BJ (cell line): Measurements from ENCODE around the gene CDKAL1. TPM values are rescaled to one million over a fixed set of nuclear protein-coding genes. Genes with fewer than 3 reads are reported as not detected.
"Not testable (repeated sequence)": the region's sequence is repeated elsewhere in the genome, so short reads cannot be mapped to it uniquely, and the experiment has no call there.

Experiments used
- CTCF ChIA-PET: fragments of 350-600 bp; formaldehyde crosslinking; extraction: SDS; loops from one replicate; lab custom pipeline; 2021; ENCODE audit warnings: antibody characterized with exemption, inconsistent platforms; lab: Yijun Ruan, JAX
- POLR2A ChIA-PET: fragments of 300-600 bp; sonication (Branson Sonifier 250); formaldehyde crosslinking; extraction: SDS; loops from one replicate; lab custom pipeline; 2021; ENCODE audit warnings: antibody characterized with exemption; lab: Charles Lee
- DNase-seq: peaks from one replicate; pipeline ENCODE4 v3.0.0-alpha.2; 2011; ENCODE audit warnings: low read depth
- H3K27me3 ChIP-seq: 2 replicates; pipeline ENCODE4 v1.6.0; 2011; ENCODE audit warnings: low read length; ENCODE audit not compliant: control insufficient read depth, insufficient read depth
- H3K36me3 ChIP-seq: 2 replicates; pipeline ENCODE4 v1.5.1; 2011; ENCODE audit warnings: low read length; ENCODE audit not compliant: control insufficient read depth, insufficient read depth
- H3K4me3 ChIP-seq: 2 replicates; pipeline ENCODE4 v1.5.1; 2011; ENCODE audit warnings: low read depth, mild to moderate bottlenecking, control low read depth, low read length
- polyA plus RNA-seq: library from polyadenylated mRNA; depleted of rRNA; stranded (reverse); fragments of >200 nt; gene quantifications from 2 replicates; pipeline ENCODE4 v1.2.3, GENCODE V29; 2011
- TF ChIP-seq, protein P1 (sequence below): IDR thresholded peaks from 2 replicates; pipeline ENCODE4 v1.5.1; 2011; ENCODE audit warnings: low read depth, mild to moderate bottlenecking, control low read depth, inconsistent platforms, low read length, moderate library complexity; ENCODE audit not compliant: insufficient read depth

Gene CDKAL1
- polyA plus RNA-seq, 1 experiment: 3.8 TPM

DNA sequence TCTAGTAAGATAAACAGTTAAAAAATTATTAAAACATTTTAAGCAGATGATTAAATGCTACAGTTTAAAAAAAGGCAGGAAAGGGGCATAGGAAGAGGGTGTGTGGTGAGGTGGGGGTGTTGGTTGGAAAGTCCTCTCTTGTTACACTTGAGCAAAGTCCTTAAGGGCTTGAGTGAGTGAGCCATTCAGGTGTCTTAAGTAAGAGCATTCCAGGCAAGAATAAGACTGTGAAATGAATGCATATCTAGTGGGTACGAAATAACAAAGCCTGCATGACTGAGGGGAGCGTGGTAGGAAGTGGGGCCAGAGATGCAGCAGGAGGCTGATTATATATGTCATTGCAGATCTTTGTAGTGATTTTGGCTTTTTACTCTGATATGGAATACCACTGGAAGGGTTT lies 5.1 kb downstream of the CDKAL1 start:
- no peak for DNase-seq
- H3K4me3 ChIP-seq: no peak overlapping the region
- TF ChIP-seq, protein P1, sequence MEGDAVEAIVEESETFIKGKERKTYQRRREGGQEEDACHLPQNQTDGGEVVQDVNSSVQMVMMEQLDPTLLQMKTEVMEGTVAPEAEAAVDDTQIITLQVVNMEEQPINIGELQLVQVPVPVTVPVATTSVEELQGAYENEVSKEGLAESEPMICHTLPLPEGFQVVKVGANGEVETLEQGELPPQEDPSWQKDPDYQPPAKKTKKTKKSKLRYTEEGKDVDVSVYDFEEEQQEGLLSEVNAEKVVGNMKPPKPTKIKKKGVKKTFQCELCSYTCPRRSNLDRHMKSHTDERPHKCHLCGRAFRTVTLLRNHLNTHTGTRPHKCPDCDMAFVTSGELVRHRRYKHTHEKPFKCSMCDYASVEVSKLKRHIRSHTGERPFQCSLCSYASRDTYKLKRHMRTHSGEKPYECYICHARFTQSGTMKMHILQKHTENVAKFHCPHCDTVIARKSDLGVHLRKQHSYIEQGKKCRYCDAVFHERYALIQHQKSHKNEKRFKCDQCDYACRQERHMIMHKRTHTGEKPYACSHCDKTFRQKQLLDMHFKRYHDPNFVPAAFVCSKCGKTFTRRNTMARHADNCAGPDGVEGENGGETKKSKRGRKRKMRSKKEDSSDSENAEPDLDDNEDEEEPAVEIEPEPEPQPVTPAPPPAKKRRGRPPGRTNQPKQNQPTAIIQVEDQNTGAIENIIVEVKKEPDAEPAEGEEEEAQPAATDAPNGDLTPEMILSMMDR: no peak
- H3K36me3 ChIP-seq: no peaks in the 10 kb centered on the region; the same call in 1 of the 2 replicates
- H3K27me3 ChIP-seq: no peaks in the 10 kb centered on the region
- ChIA-PET POLR2A (no interaction called here), CTCF (no interaction called here)

- DNase-seq: no peak
- TF ChIP-seq, protein P1: no peak
- ChIA-PET POLR2A (no interaction called here), CTCF (no interaction called here)
- H3K27me3 ChIP-seq: no peaks in the 10 kb centered on the region
- no peak overlapping the region for H3K4me3 ChIP-seq
- no peaks in the 10 kb centered on the region; the same call in 1 of the 2 replicates for H3K36me3 ChIP-seq
Observed at GRCh38 chr6:20540683-20541082, 6.4 kb downstream of the CDKAL1 start.

GRCh38 chr6:20541382-20541781 lies 7.1 kb downstream of the CDKAL1 start:
- no peak for DNase-seq
- CTCF ChIA-PET: no interaction called here
- TF ChIP-seq, protein P1: no peak
- Histone ChIP-seq H3K4me3 (no peak overlapping the region), H3K27me3 (no peaks in the 10 kb centered on the region), H3K36me3 (no peaks in the 10 kb centered on the region; the same call in 1 of the 2 replicates)
- POLR2A ChIA-PET: no interaction called here

DNA sequence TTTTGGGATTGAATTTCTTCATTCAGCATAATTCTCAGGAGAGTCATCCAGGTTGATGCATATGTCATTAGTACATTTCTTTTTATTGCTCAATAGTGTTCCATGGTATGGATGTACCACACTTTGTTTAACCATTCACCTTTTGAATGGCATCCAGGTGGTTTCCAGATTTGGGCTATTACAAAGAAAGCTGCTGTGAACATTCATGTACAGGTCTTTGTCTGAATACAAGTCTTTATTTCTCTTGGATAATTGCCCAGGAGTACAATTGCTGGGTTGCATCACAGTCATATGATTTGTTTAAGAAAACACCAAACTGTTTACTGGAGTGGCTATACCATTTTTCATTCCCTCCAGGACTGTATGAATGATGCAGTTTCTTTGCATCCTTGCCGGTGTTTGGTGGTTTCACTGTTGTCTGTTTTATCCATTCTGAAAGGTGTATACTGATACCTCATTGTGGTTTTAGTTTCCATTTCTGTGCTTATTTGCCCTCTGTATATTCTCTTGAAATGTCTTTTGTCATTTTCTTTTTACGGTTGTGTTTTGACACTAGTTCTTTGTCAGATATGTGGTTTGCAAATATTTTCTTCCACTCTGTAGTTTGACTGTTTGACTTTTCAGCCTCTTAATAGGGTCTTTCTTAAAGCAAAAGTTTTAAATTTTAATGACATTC lies 8.8 kb downstream of the CDKAL1 start:
- H3K4me3 ChIP-seq: no peak overlapping the region
- no peaks in the 10 kb centered on the region; the same call in 1 of the 2 replicates for H3K36me3 ChIP-seq
- ChIA-PET POLR2A (no interaction called here), CTCF (no interaction called here)
- H3K27me3 ChIP-seq: no peaks in the 10 kb centered on the region
- TF ChIP-seq, protein P1: no peak
- DNase-seq: no peak

- no peaks in the 10 kb centered on the region for H3K27me3 ChIP-seq
- no peak for DNase-seq
- POLR2A ChIA-PET: no interaction called here
- TF ChIP-seq, protein P1: no peak
- peaks cover 2% of the 10 kb centered on the region for H3K36me3 ChIP-seq
- no peak overlapping the region for H3K4me3 ChIP-seq
- CTCF ChIA-PET: no interaction called here
Observed at GRCh38 chr6:20548264-20548663, 14.0 kb downstream of the CDKAL1 start.

- H3K36me3 ChIP-seq, DNase-seq, H3K4me3 ChIP-seq, H3K27me3 ChIP-seq, POLR2A ChIA-PET: not testable (repeated sequence)
- CTCF ChIA-PET: interaction anchor here (0.6 kb wide), 2 partner anchors 225 to 1419 kb away, joined by 3 read pairs; no protein-coding TSS in a partner anchor
Observed at GRCh38 chr6:20549398-20549797, 15.1 kb downstream of the CDKAL1 start.
